Calu3 (cell line): ENCODE results near the gene NECTIN1. TPM values are rescaled to one million over a fixed set of nuclear protein-coding genes. Genes with fewer than 3 reads are reported as not detected.
A peak's percentile ranks its signal among the peaks of the same experiment; 100 is the strongest.

ENCODE experiments used
- BruUV-seq: library from RNA; stranded (reverse); fragments of 400-500 nt; replicated peaks from 2 replicates; lab custom pipeline; 2021; lab: Mats Ljungman, UMichigan
- CTCF ChIA-PET: fragments of 300-600 bp; sonication (Branson Sonifier 250); formaldehyde crosslinking; loops from one replicate; lab custom pipeline; 2022; ENCODE audit warnings: antibody characterized with exemption; lab: Charles Lee
- DNase-seq: peaks from one replicate; pipeline ENCODE4 v3.0.0; 2022
- H3K27ac Mint-ChIP-seq: one replicate; pipeline ENCODE4 v1.8.0; 2022; ENCODE audit warnings: mixed read lengths; ENCODE audit not compliant: unreplicated experiment
- H3K27me3 Mint-ChIP-seq: one replicate; pipeline ENCODE4 v1.8.0; 2022; ENCODE audit warnings: mixed read lengths; ENCODE audit not compliant: unreplicated experiment
- H3K36me3 Mint-ChIP-seq: one replicate; pipeline ENCODE4 v1.8.0; 2022; ENCODE audit warnings: mild to moderate bottlenecking, moderate library complexity, mixed read lengths; ENCODE audit not compliant: insufficient read depth, unreplicated experiment
- H3K4me1 Mint-ChIP-seq: one replicate; pipeline ENCODE4 v1.8.0; 2022; ENCODE audit warnings: mild to moderate bottlenecking, low read depth, mixed read lengths; ENCODE audit not compliant: unreplicated experiment
- H3K4me3 Mint-ChIP-seq: one replicate; pipeline ENCODE4 v1.8.0; 2022; ENCODE audit warnings: mild to moderate bottlenecking, low read depth, moderate library complexity, mixed read lengths; ENCODE audit not compliant: unreplicated experiment
- H3K9me3 Mint-ChIP-seq: one replicate; pipeline ENCODE4 v1.8.0; 2022; ENCODE audit warnings: low read depth, mixed read lengths; ENCODE audit not compliant: unreplicated experiment
- intact Hi-C: fragments of 100-400 bp; cut with micrococcal nuclease; formaldehyde crosslinking; loops from one replicate; pipeline ENCODE4 v1.10.0; 2022; ENCODE audit not compliant: unreplicated experiment
- total RNA-seq: library from RNA; stranded (reverse); gene quantifications from 2 replicates; pipeline ENCODE4 v1.2.3, GENCODE V29; 2022
- TF ChIP-seq, protein P1 (sequence below): fragments of 200-600 bp; IDR thresholded peaks from one replicate; pipeline ENCODE4 v1.8.0; 2022; ENCODE audit warnings: antibody characterized with exemption; ENCODE audit not compliant: unreplicated experiment

The NECTIN1 gene
- total RNA-seq, 1 experiment from 2014 or later: 22.1 TPM

DNA sequence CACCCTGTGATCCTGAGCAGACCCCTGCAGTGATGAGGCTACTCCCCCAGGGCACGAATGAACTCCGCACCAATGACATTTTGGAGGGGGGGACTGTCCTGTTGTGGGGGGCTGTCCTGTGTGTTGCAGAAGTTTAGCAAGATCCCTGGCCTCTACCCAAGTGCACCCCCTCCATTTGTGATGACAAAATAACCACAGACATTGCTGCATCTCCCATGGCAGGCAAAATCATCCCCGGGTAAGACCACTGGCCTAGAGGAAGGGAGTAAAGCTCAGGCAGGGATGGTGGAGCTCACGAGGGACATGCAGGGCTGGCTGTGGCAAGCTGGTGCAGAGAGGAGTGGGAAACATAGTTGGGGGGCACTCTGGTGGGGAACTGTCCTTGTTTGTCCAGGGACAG lies 40.6 kb downstream of the NECTIN1 start:
- Mint-ChIP-seq H3K4me1 (peaks cover 10% of the 10 kb centered on the region), H3K27ac (no peak overlapping the region)
- no TSS peak for BruUV-seq

DNA sequence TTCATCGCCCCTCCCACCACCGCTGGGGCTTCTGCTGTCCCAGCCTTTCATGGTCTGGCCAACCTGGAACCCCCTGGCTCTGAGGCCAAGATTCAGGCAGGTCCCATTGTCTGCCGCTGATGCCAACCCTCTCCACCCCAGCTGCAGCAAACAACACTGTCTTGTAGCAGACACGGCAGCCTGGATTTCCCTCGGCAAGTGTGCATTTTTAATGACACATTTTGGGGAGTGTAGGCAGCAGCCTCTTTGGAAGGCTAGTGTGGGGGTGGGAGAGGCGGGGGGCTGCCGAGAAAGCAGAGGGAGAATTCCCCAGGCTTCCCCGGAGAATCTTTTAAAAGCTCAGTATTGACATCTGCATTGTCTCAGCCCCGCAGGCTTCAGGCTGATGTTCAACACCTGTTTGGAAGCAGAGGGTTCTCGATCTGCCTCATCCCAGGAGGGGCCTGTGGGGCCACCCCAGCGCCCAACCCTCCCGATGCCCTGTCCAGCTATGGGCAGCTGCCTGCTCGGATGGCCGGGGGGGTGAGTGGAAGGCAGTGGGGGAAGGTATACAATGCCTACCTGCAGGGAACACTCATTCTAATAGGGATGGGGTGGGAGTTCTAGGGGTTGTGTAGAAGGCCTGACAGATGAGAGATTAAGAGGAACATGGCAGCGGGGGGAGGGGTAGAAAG lies 41.5 kb downstream of the NECTIN1 start:
- H3K27ac Mint-ChIP-seq: no peak overlapping the region
- no peak for DNase-seq
- no peaks in the 10 kb centered on the region for H3K27me3 Mint-ChIP-seq
- CTCF ChIA-PET: no interaction called here
- intact Hi-C loops: no loop called here
- no peak overlapping the region for H3K4me3 Mint-ChIP-seq
- H3K4me1 Mint-ChIP-seq: peaks cover 11% of the 10 kb centered on the region
- H3K9me3 Mint-ChIP-seq: no peaks in the 10 kb centered on the region
- no TSS peak for BruUV-seq
- H3K36me3 Mint-ChIP-seq: no peaks in the 10 kb centered on the region
- TF ChIP-seq, protein P1, sequence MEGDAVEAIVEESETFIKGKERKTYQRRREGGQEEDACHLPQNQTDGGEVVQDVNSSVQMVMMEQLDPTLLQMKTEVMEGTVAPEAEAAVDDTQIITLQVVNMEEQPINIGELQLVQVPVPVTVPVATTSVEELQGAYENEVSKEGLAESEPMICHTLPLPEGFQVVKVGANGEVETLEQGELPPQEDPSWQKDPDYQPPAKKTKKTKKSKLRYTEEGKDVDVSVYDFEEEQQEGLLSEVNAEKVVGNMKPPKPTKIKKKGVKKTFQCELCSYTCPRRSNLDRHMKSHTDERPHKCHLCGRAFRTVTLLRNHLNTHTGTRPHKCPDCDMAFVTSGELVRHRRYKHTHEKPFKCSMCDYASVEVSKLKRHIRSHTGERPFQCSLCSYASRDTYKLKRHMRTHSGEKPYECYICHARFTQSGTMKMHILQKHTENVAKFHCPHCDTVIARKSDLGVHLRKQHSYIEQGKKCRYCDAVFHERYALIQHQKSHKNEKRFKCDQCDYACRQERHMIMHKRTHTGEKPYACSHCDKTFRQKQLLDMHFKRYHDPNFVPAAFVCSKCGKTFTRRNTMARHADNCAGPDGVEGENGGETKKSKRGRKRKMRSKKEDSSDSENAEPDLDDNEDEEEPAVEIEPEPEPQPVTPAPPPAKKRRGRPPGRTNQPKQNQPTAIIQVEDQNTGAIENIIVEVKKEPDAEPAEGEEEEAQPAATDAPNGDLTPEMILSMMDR: no peak

More for the DNA sequence above, 40.6 kb downstream of the NECTIN1 start:
- no peaks in the 10 kb centered on the region for H3K36me3 Mint-ChIP-seq
- no peak overlapping the region for H3K4me3 Mint-ChIP-seq
- CTCF ChIA-PET: no interaction called here
- intact Hi-C loops: no loop called here
- no peak for DNase-seq
- no peaks in the 10 kb centered on the region for H3K9me3 Mint-ChIP-seq
- TF ChIP-seq, protein P1: no peak
- H3K27me3 Mint-ChIP-seq: no peaks in the 10 kb centered on the region

DNA sequence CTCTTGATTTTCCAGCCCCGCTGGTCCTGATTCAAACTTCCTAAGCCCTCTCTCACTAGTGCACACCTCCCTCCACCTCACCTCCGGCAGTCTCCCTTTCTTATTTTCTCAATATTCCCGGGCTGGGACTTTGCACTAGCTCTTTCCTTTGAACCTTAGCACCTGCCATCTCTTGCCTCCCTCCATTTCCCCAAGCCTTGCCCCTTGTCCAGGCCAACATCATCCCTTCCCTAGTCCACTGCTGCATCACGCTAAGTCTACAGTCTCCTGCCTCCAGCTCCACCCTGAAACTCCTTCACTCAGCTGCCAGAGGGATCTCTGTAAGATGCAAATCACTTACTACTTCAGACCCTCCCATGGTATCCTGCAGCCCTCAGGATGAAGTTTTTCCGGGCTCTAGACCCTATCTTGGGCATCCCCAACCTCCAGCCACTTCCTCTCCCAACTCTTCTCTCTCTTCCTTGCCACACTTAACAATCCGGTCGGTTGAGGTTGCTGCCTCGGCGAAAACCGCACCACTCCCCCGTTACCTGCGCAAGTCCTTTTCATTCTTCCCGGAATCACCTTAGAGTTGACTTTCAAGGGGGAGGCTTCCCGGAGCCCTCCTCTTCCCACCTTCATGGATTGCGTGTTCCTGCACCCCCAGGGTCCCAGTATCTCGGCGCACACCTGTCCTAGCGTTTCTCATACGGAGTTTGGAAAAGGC lies 42.7 kb downstream of the NECTIN1 start:
- no peaks in the 10 kb centered on the region for H3K36me3 Mint-ChIP-seq
- DNase-seq: no peak
- H3K9me3 Mint-ChIP-seq: no peaks in the 10 kb centered on the region
- intact Hi-C loops: no loop called here
- BruUV-seq: no TSS peak
- peak overlapping the region; percentile 1 for H3K27ac Mint-ChIP-seq
- H3K4me3 Mint-ChIP-seq: no peak overlapping the region
- TF ChIP-seq, protein P1: no peak
- H3K4me1 Mint-ChIP-seq: peaks cover 11% of the 10 kb centered on the region
- H3K27me3 Mint-ChIP-seq: no peaks in the 10 kb centered on the region
- CTCF ChIA-PET: no interaction called here

DNA sequence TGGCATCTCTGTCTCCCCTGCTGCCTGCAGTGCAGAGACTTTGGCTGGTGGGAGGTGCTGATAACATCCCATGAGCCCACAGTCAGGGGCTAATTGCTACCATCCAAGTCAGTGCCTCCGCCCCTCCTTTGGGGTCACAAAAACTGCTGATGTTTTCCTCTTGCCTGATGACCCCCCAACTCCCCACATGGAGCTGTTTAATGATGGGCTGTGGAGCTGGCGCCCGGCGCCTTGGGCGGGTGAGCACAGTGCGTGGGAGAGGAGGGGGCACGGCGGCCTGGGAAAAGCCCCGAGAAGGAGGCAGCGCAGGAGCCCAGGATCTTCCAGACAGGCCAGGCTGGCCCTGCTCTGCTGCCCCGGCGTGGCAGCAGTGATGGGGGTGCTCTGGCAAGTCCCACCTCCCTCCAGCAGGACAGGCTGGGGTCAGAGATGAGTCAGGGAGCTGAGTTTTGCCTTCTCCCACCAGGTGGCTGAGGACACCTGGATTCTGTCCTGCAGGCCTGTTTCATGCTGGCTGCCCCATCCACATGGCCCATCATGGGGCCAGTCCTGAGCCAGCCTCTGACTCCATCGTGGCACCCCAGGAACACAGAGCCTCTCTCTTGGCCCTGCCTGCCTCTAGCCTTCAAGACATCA lies 43.8 kb downstream of the NECTIN1 start:
- Mint-ChIP-seq H3K4me1 (peaks cover 11% of the 10 kb centered on the region), H3K27ac (peak overlapping the region; percentile 80), H3K27me3 (no peaks in the 10 kb centered on the region), H3K9me3 (no peaks in the 10 kb centered on the region), H3K4me3 (no peak overlapping the region), H3K36me3 (no peaks in the 10 kb centered on the region)
- CTCF ChIA-PET: no interaction called here
- TF ChIP-seq, protein P1: no peak
- intact Hi-C loops: no loop called here
- no TSS peak for BruUV-seq
- no peak for DNase-seq
